CD4-positive, CD25-positive, alpha-beta regulatory T cell (primary cell): Measurements from ENCODE around the gene AMZ2. TPM values are rescaled to one million over a fixed set of nuclear protein-coding genes. Genes with fewer than 3 reads are reported as not detected.

Source experiments
- ATAC-seq, 2 donors: fragments of 150-1000 bp; cut with Tn5 transposase; one replicate each; pipeline ENCODE4 v1.10.0; 2021; ENCODE audit warnings: low read depth in 2 of 2, moderate number of reproducible peaks in 2 of 2, moderate library complexity in 1 of 2
- DNase-seq, 3 donors: peaks; one replicate each; pipeline versions ENCODE4 v3.0.0 to v3.0.0-alpha.2; 2012 to 2022; ENCODE audit warnings: mixed read lengths in 1 of 3
- H3K27ac ChIP-seq: one replicate; pipeline ENCODE4 v1.7.0; 2013; ENCODE audit warnings: mild to moderate bottlenecking, low read length; ENCODE audit not compliant: insufficient read depth, poor library complexity, severe bottlenecking
- H3K27me3 ChIP-seq: one replicate; pipeline ENCODE4 v1.7.0; 2013; ENCODE audit warnings: low read length; ENCODE audit not compliant: control insufficient read depth, insufficient read depth
- H3K36me3 ChIP-seq: one replicate; pipeline ENCODE4 v1.7.0; 2013; ENCODE audit warnings: mild to moderate bottlenecking, low read length, moderate library complexity; ENCODE audit not compliant: control insufficient read depth, insufficient read depth
- H3K4me1 ChIP-seq: 2 replicates; pipeline ENCODE4 v1.7.0; 2013; ENCODE audit warnings: mild to moderate bottlenecking, low read length; ENCODE audit not compliant: insufficient read depth, control insufficient read depth, poor library complexity, severe bottlenecking
- H3K4me3 ChIP-seq: one replicate; pipeline ENCODE4 v1.7.0; 2013; ENCODE audit warnings: low read depth, mild to moderate bottlenecking, low read length, moderate library complexity
- H3K9me3 ChIP-seq, 2 experiments: 1 replicate in 1 of 2; 2 replicates in 1 of 2; pipeline ENCODE4 v1.7.0; 2013; ENCODE audit warnings: low read length in 2 of 2, mild to moderate bottlenecking in 1 of 2, moderate library complexity in 1 of 2; ENCODE audit not compliant: control insufficient read depth in 2 of 2
- H3K27ac Mint-ChIP-seq, 3 donors: one replicate each; pipeline ENCODE4 v1.8.0; 2020 to 2022; ENCODE audit warnings: mild to moderate bottlenecking in 3 of 3, mixed read lengths in 3 of 3, moderate library complexity in 2 of 3
- H3K27me3 Mint-ChIP-seq: one replicate; pipeline ENCODE4 v1.8.0; 2022; ENCODE audit warnings: mild to moderate bottlenecking, mixed read lengths
- H3K36me3 Mint-ChIP-seq: one replicate; pipeline ENCODE4 v1.8.0; 2020; ENCODE audit warnings: mixed read lengths
- H3K4me1 Mint-ChIP-seq, 4 donors: one replicate each; pipeline ENCODE4 v1.8.0; 2020 to 2022; ENCODE audit warnings: mixed read lengths in 4 of 4, mild to moderate bottlenecking in 1 of 4
- H3K4me3 Mint-ChIP-seq, 4 donors: one replicate each; pipeline ENCODE4 v1.8.0; 2020 to 2022; ENCODE audit warnings: mild to moderate bottlenecking in 4 of 4, mixed read lengths in 4 of 4, moderate library complexity in 3 of 4
- H3K9me3 Mint-ChIP-seq, 7 donors: one replicate each; pipeline ENCODE4 v1.8.0; 2020 to 2022; ENCODE audit warnings: mixed read lengths in 7 of 7, mild to moderate bottlenecking in 3 of 7, moderate library complexity in 2 of 7
- polyA plus RNA-seq, 4 donors: library from polyadenylated mRNA; unstranded; fragments of 300-500 nt; fragmentation: Illumina TruSeq; gene quantifications; one replicate each; pipeline ENCODE4 v1.2.3, GENCODE V29; 2021
- total RNA-seq: library from RNA; stranded (reverse); gene quantifications from one replicate; pipeline ENCODE4 v1.2.3, GENCODE V29; 2022

The AMZ2 gene
- total and polyA plus RNA-seq, 5 donors from 2014 or later, result 58.6 to 116 (median 114) TPM

- Mint-ChIP-seq H3K36me3 (no peaks in the 10 kb centered on the region), H3K4me1 (peaks cover 9 to 65% (median 38%) of the 10 kb centered on the region in 4 donors), H3K27me3 (no peaks in the 10 kb centered on the region), H3K9me3 (no peaks in the 10 kb centered on the region), H3K4me3 (peak overlapping the region in 1 of 4 donors; percentile 43), H3K27ac (peak overlapping the region in 1 of 3 donors; percentile 38)
- Histone ChIP-seq H3K36me3 (no peaks in the 10 kb centered on the region), H3K4me3 (no peak overlapping the region), H3K27me3 (no peaks in the 10 kb centered on the region), H3K9me3 (no peaks in the 10 kb centered on the region), H3K4me1 (peaks cover 28% of the 10 kb centered on the region), H3K27ac (no peak overlapping the region)
- ATAC-seq (no peak), DNase-seq (no peak)
These were observed 53.7 kb downstream of the AMZ2 start for GRCh38 chr17:68301438-68301959.

DNA sequence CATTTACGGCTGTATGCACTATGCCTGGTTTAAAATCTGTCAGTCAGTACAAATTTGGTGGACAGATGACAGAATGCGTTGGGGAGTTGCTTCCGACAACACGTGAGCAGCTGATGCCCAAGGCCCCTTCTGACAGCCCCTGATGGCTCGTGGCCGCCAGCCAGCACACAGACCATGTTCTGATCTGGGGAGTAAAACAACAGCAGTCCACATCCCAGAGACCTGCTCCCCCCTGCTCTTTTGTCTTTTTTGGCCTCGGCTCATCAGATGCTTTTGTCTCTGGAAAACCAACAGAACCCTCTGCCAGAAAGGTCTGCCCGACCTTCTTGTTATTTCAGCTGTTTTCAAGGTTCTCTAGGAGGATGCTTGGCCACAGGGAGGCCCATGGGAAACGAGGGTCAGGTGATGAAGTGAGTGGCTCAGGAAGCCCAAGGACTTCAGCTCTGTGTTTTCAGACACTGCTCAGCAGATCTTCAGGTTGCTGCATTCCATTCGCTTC lies 54.3 kb downstream of the AMZ2 start:
- H3K36me3 ChIP-seq, result peaks cover 1% of the 10 kb centered on the region
- Mint-ChIP-seq H3K36me3 (peaks cover 3% of the 10 kb centered on the region), H3K9me3 (no peaks in the 10 kb centered on the region), H3K4me1 (peaks cover 3 to 64% (median 32%) of the 10 kb centered on the region in 4 donors), H3K27ac (peak overlapping the region; percentile 32 to 82 (median 53)), H3K4me3 (peak overlapping the region in 1 of 4 donors; percentile 27), H3K27me3 (no peaks in the 10 kb centered on the region)
- H3K27me3 ChIP-seq, result no peaks in the 10 kb centered on the region
- H3K4me3 ChIP-seq, result no peak overlapping the region
- H3K27ac ChIP-seq, result no peak overlapping the region
- DNase-seq, result no peak
- H3K9me3 ChIP-seq, result no peaks in the 10 kb centered on the region
- peaks cover 22% of the 10 kb centered on the region for H3K4me1 ChIP-seq
- ATAC-seq, result no peak

- DNase-seq, result no peak
- Histone ChIP-seq H3K9me3 (no peaks in the 10 kb centered on the region), H3K27me3 (no peaks in the 10 kb centered on the region), H3K4me3 (no peak overlapping the region), H3K27ac (no peak overlapping the region), H3K4me1 (peaks cover 17% of the 10 kb centered on the region), H3K36me3 (peaks cover 6% of the 10 kb centered on the region)
- Mint-ChIP-seq H3K4me3 (no peak overlapping the region), H3K36me3 (peaks cover 7% of the 10 kb centered on the region), H3K4me1 (peaks cover 0 to 62% (median 31%) of the 10 kb centered on the region in 4 donors), H3K27me3 (no peaks in the 10 kb centered on the region), H3K27ac (peak overlapping the region; percentile 32 to 82 (median 53)), H3K9me3 (no peaks in the 10 kb centered on the region)
- no peak for ATAC-seq
These were observed 54.8 kb downstream of the AMZ2 start for GRCh38 chr17:68302666-68303065.

GRCh38 chr17:68304706-68305105 lies 56.9 kb downstream of the AMZ2 start:
- Histone ChIP-seq H3K4me3 (no peak overlapping the region), H3K36me3 (peaks cover 6% of the 10 kb centered on the region), H3K27ac (no peak overlapping the region), H3K9me3 (no peaks in the 10 kb centered on the region), H3K4me1 (peaks cover 5% of the 10 kb centered on the region), H3K27me3 (no peaks in the 10 kb centered on the region)
- no peaks in the 10 kb centered on the region for H3K27me3 Mint-ChIP-seq
- H3K36me3 Mint-ChIP-seq, result peaks cover 14% of the 10 kb centered on the region
- H3K4me1 Mint-ChIP-seq, result peaks cover 0 to 53% (median 24%) of the 10 kb centered on the region in 4 donors
- no peak for ATAC-seq
- H3K4me3 Mint-ChIP-seq, result no peak overlapping the region
- no peak for DNase-seq
- no peaks in the 10 kb centered on the region for H3K9me3 Mint-ChIP-seq
- peak overlapping the region in 1 of 3 donors; percentile 78 for H3K27ac Mint-ChIP-seq

DNA sequence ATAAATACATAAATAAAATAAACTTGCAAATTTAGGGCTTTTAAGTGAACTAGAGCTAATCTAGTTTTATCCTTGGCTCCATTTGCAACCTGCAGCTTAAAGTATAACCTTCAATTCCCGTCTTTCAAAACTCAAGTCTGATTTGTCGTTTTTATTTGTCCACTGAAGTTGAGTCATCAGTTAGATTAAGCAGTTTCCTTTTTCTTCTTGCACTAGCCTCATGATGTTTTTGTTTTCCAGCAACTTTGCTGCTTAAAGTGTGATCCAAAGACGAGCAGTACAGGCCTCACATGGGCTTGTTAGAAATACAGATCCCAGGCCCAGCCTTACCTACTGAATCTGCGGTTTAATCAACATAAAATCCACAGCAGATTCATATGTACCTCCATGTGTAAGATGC lies 57.3 kb downstream of the AMZ2 start:
- no peak overlapping the region for H3K4me3 ChIP-seq
- no peaks in the 10 kb centered on the region for H3K9me3 ChIP-seq

More for the DNA sequence above, 57.3 kb downstream of the AMZ2 start:
- H3K4me1 Mint-ChIP-seq, result peaks cover 2 to 51% (median 24%) of the 10 kb centered on the region in 4 donors
- H3K27ac Mint-ChIP-seq, result peak overlapping the region in 1 of 3 donors; percentile 78
- Histone ChIP-seq H3K27me3 (no peaks in the 10 kb centered on the region), H3K4me1 (peaks cover 6% of the 10 kb centered on the region), H3K27ac (no peak overlapping the region), H3K36me3 (peaks cover 6% of the 10 kb centered on the region)
- ATAC-seq (no peak), DNase-seq (no peak)
- no peak overlapping the region for H3K4me3 Mint-ChIP-seq
- no peaks in the 10 kb centered on the region for H3K27me3 Mint-ChIP-seq
- H3K9me3 Mint-ChIP-seq, result no peaks in the 10 kb centered on the region
- peaks cover 14% of the 10 kb centered on the region for H3K36me3 Mint-ChIP-seq

Other genes with a start within 250 kb of the AMZ2 start
- gene KPNA2, start 212.3 kb upstream of the AMZ2 start, total RNA-seq, result 99.3 TPM
- 10 to 100 TPM; 29.4 to 35.4 (median 31.5) TPM for gene KPNA2, start 212.3 kb upstream of the AMZ2 start, polyA plus RNA-seq
- 11.5 TPM for gene SLC16A6, start 43.1 kb downstream of the AMZ2 start, total RNA-seq
- 1 to 10 TPM; 1.9 to 5.1 (median 3.0) TPM for gene SLC16A6, start 43.1 kb downstream of the AMZ2 start, polyA plus RNA-seq
- 21.8 TPM for gene ARSG, start 43.5 kb downstream of the AMZ2 start, total RNA-seq
- 10 to 100 TPM; 10.3 to 13.7 (median 12.5) TPM for gene ARSG, start 43.5 kb downstream of the AMZ2 start, polyA plus RNA-seq
- 5.1 TPM for gene WIPI1, start 209.5 kb downstream of the AMZ2 start, total RNA-seq
- 1 to 10 TPM; 2.5 to 5.9 (median 5.2) TPM for gene WIPI1, start 209.5 kb downstream of the AMZ2 start, polyA plus RNA-seq